C4-2B (cell line): ENCODE data around the gene PCNT.

Experiments
- CTCF ChIP-seq: fragments of 450-650 bp; conservative IDR thresholded peaks from 2 replicates; pipeline ENCODE4 v1.5.1; 2017; ENCODE audit warnings: mild to moderate bottlenecking
- ZFX ChIP-seq: fragments of 450-650 bp; IDR thresholded peaks from 2 replicates; pipeline ENCODE4 v1.6.1; 2017

- TF ChIP-seq CTCF (no peak), ZFX (no peak)
Measured at GRCh38 chr21:46390603-46391545, 66.9 kb downstream of the PCNT start.
